Raji (cell line): Measurements from ENCODE around the gene HPDL.

Source experiments
- POLR2A ChIP-seq: IDR thresholded peaks from 2 replicates; pipeline ENCODE4 v1.6.1; 2011; ENCODE audit warnings: low read depth, low read length, control low read depth; ENCODE audit not compliant: insufficient read depth

HPDL gene

GRCh38 chr1:45317166-45317565, 9.5 kb upstream of the HPDL start:
- TF ChIP-seq POLR2A = no peak

GRCh38 chr1:45319761-45320160, 6.9 kb upstream of the HPDL start:
- TF ChIP-seq POLR2A = no peak

- no peak for TF ChIP-seq POLR2A
Measured at GRCh38 chr1:45321444-45321843, 5.3 kb upstream of the HPDL start.

DNA sequence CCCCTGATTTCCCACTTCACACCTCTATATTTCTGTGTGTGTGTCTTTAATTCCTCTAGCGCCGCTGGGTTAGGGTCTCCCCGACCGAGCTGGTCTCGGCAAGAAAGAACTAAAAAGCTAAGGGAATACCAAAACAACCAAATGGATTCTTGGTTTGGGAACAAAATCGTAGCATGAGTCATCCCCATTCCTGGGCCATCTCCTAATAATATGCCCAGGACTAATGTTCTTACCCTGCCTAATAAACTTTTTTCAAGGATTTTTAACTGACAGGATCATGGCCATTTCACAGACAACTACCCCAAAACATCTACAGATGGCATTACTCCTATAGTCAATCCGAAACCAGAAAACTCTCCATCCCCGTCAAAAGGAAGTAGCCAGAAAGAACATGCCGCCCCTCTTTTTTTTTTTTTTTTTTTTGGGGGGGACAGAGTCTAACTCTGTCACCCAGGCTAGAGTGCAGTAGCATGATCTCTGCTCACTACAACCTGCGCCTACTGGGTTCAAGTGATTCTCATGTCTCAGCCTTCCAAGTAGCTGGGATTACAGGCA, 4.1 kb upstream of the HPDL start:
- no peak for TF ChIP-seq POLR2A

GRCh38 chr1:45325851-45326506, 716 bp upstream of the HPDL start:
- no peak for TF ChIP-seq POLR2A

DNA sequence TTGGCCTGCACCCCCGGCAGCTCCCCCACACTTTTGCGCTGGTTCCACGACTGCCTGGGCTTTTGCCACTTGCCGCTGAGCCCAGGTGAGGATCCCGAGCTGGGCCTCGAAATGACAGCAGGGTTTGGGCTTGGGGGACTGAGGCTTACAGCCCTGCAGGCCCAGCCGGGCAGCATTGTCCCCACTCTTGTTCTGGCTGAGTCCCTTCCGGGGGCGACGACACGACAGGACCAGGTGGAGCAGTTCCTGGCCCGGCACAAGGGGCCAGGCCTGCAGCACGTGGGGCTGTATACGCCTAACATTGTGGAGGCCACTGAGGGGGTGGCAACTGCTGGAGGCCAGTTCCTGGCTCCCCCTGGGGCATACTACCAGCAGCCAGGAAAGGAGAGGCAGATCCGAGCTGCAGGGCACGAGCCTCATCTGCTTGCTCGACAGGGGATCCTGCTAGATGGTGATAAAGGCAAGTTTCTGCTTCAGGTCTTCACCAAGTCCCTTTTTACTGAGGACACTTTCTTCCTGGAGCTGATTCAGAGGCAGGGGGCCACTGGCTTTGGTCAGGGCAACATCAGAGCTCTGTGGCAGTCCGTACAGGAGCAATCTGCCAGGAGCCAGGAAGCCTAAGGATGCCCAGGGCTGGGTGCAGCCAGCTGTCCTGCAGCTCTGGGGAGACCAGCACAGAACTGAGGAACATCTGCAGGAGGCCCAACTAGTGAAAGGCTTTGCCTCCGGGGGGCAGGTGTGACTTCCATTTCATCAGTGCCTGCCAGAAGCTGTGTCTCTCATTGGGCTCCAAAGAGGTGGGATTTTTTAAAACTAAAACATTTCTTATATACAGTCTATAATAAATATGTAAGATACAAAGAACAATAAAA, 1.2 kb downstream of the HPDL start:
- no peak for TF ChIP-seq POLR2A

GRCh38 chr1:45328680-45329079, 2.0 kb downstream of the HPDL start:
- no peak for TF ChIP-seq POLR2A

GRCh38 chr1:45329445-45329844, 2.8 kb downstream of the HPDL start:
- TF ChIP-seq POLR2A = no peak

GRCh38 chr1:45331436-45332345, 5.0 kb downstream of the HPDL start:
- TF ChIP-seq POLR2A = no peak

DNA sequence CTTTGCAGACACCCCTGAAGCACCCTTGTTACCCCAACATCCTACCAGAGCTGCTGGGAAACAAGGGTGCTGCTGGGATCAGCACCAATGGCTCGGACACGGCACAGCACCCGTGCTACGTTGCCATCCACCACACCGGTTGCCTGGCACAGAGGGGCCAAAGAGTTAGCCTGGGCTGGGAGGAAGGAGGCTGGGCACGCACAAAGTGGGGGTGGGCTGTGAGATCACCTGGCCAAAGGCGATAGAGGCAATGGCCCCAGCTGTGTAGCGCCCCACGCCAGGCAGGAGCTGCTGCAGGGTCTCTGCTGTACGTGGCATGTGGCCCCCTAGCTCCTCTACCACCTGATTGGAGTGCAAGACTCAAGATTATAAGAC, 5.6 kb downstream of the HPDL start:
- TF ChIP-seq POLR2A = no peak

GRCh38 chr1:45334308-45335245, 7.9 kb downstream of the HPDL start:
- TF ChIP-seq POLR2A = no peak

DNA sequence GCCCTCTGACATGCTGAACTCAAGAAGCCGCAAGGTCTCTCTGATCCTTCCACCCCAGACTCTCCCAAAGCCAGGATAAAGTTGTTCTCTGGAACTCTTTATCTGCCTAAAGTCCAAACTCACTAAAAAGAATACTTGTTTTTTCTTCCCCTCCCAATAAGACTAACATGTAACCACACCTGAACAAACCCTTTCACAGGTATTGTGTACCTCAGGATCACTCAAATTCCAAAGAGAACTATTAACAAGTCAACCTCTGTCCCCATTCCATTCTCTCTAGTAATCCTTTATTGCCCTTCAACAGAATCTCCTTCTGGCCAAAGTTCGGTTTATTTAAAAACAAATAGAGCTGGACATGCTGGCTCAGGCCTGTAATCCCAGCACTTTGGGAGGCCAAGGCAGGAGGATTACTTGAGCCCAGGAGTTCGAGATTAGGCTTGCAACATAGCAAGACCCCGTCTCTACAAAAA, 9.2 kb downstream of the HPDL start:
- TF ChIP-seq POLR2A = no peak

DNA sequence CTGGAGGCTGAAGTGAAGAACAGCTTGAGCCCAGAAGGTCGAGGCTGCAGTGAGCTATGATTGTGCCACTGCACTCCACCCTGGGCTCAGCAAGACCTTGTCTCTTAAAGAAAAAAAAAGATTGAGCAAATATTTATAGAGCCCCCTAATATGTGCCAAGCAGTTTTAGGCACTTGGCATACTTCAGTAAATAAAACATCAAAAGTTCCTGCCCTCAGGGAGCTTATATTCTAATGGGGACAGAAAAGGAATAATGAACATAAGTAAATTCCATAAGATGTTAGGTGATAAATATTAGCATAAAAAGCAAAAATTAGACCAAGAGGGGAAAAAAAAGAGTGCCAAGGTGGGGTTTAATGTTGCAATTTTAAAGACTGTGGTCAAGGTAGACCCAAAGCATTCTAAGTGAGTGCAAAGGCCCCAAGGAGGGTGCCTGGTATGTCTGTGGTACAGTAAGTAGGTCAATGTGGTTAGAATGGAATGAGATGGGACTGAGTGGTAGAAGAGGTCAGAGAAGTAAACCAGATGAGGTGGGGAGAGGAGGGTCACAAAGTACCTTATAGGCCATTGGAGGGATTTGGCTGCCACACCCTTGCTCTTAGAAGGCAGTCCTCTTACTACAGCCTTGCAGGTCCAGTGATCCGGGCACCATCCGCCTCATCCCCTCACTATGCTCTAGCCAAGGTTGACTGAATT, 11.1 kb downstream of the HPDL start:
- no peak; the same call in 1 of the 2 replicates for TF ChIP-seq POLR2A
